Ishikawa (cell line): ENCODE measurements around the gene KHDC1L.

ENCODE experiments used
- CEBPB ChIP-seq: IDR thresholded peaks from 2 replicates; pipeline ENCODE4 v1.6.1; 2012
- CREB1 ChIP-seq: IDR thresholded peaks from 2 replicates; pipeline ENCODE4 v1.6.1; 2012; ENCODE audit warnings: low read depth
- EGR1 ChIP-seq: IDR thresholded peaks from 2 replicates; pipeline ENCODE4 v1.6.1; 2012
- EP300 ChIP-seq: IDR thresholded peaks from 2 replicates; pipeline ENCODE4 v1.6.1; 2012; ENCODE audit warnings: borderline replicate concordance
- FOXM1 ChIP-seq: IDR thresholded peaks from 2 replicates; pipeline ENCODE4 v1.6.1; 2012; ENCODE audit warnings: low read depth, borderline replicate concordance
- MAX ChIP-seq: IDR thresholded peaks from 2 replicates; pipeline ENCODE4 v1.6.1; 2012
- NFIC ChIP-seq: IDR thresholded peaks from 2 replicates; pipeline ENCODE4 v1.6.1; 2012
- RAD21 ChIP-seq: IDR thresholded peaks from 2 replicates; pipeline ENCODE4 v1.6.1; 2012; ENCODE audit warnings: low read depth
- REST ChIP-seq: IDR thresholded peaks from 2 replicates; pipeline ENCODE4 v1.6.1; 2012; ENCODE audit warnings: low read depth, mild to moderate bottlenecking
- TAF1 ChIP-seq: IDR thresholded peaks from 2 replicates; pipeline ENCODE4 v1.6.1; 2012; ENCODE audit warnings: low read depth, mild to moderate bottlenecking
- TCF12 ChIP-seq: IDR thresholded peaks from 2 replicates; pipeline ENCODE4 v1.6.1; 2012; ENCODE audit warnings: low read depth
- TEAD4 ChIP-seq: IDR thresholded peaks from 2 replicates; pipeline ENCODE4 v1.6.1; 2012
- USF1 ChIP-seq: IDR thresholded peaks from 2 replicates; pipeline ENCODE4 v1.6.1; 2012
- YY1 ChIP-seq: IDR thresholded peaks from 2 replicates; pipeline ENCODE4 v1.6.1; 2012; ENCODE audit warnings: low read depth
- ZBTB7A ChIP-seq: IDR thresholded peaks from 2 replicates; pipeline ENCODE4 v1.6.1; 2012; ENCODE audit warnings: low read depth

Gene KHDC1L

DNA sequence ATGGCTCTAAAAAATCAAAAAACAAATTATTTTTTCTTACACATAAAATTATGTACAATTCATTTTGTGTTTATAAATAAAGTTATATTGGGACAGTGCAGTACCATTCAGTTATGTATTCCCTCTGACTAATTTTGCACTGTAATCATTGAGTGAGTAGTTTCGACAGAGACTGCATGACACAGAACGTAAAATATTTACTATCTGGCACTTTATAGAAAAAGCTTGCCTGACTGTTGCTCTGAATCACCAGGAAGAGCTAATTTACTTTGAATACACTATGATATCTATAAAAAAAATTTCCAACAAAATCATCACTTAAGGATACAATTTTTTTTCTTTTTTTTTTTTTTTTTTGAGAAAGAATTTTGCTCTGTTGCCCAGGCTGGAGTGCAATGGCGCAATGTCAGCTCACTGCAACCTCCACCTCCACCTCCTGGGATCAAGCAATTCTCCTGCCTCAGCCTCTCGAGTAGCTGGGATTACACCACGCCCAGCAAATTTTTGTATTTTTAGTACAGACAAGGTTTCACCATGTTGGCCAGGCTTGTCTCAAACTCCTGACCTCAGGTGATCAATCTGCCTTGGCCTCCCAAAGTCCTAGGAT is 11.0 kb upstream of the KHDC1L start:
- no peak for TF ChIP-seq CEBPB
- TF ChIP-seq NFIC: no peak
- no peak for TF ChIP-seq TAF1
- TF ChIP-seq MAX: no peak
- no peak for TF ChIP-seq EGR1

- TF ChIP-seq CEBPB: no peak
- TF ChIP-seq RAD21: no peak
- no peak for TF ChIP-seq TAF1
- no peak for TF ChIP-seq TCF12
- TF ChIP-seq FOXM1: no peak
- no peak for TF ChIP-seq ZBTB7A
- no peak for TF ChIP-seq REST
- no peak for TF ChIP-seq CREB1
- TF ChIP-seq EP300: no peak
- no peak for TF ChIP-seq EGR1
- no peak for TF ChIP-seq MAX
- no peak for TF ChIP-seq USF1
Observed at GRCh38 chr6:73234733-73235132, 9.4 kb upstream of the KHDC1L start.

- TF ChIP-seq CREB1 (no peak), RAD21 (no peak), TEAD4 (no peak)
Observed at GRCh38 chr6:73233048-73233447, 7.8 kb upstream of the KHDC1L start.

DNA sequence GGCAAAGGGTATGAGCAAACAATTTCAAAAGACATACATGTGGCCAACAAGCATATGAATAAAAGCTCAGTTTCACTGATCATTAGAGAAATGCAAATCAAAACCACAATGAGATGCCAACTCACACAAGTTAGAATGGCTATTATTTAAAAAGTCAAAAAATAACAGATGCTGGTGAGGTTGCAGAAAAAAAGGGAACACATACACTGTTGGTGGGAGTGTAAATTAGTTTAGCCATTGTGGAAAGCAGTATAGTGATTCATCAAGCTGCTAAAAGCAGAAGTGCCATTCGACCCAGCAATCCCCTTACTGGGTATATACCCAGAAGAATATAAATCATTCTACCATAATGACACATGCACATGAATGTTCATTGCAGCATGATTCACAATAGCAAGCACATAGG is 6.7 kb upstream of the KHDC1L start:
- TF ChIP-seq RAD21 (no peak), USF1 (no peak)

- TF ChIP-seq MAX (no peak), ZBTB7A (no peak), TAF1 (no peak), REST (no peak), YY1 (no peak), EGR1 (no peak), CREB1 (no peak), CEBPB (no peak)
Observed at GRCh38 chr6:73227606-73228255, 2.4 kb upstream of the KHDC1L start.

- TF ChIP-seq NFIC (no peak), TAF1 (no peak), REST (no peak), USF1 (no peak), EGR1 (no peak), TCF12 (no peak), CREB1 (no peak), RAD21 (no peak), EP300 (no peak), YY1 (no peak), ZBTB7A (no peak), MAX (no peak), FOXM1 (no peak), CEBPB (no peak), TEAD4 (no peak)
Observed at GRCh38 chr6:73216859-73217258, 8.4 kb downstream of the KHDC1L start.
